Type B pancreatic cell (in vitro differentiated cells): Measurements from ENCODE around the gene TRAPPC6A. TPM values are rescaled to one million over a fixed set of nuclear protein-coding genes. Genes with fewer than 3 reads are reported as not detected.
A peak's percentile ranks its signal among the peaks of the same experiment; 100 is the strongest.
"Not testable (repeated sequence)": the region's sequence is repeated elsewhere in the genome, so short reads cannot be mapped to it uniquely, and the experiment has no call there.

ENCODE experiments used
- DNase-seq: peaks from one replicate; pipeline ENCODE4 v3.0.0; 2021; ENCODE audit warnings: mixed read lengths; ENCODE audit not compliant: unreplicated experiment; ENCODE audit errors: extremely low spot score
- H3K27ac Mint-ChIP-seq: 2 replicates; pipeline ENCODE4 v1.8.0; 2021; ENCODE audit warnings: mild to moderate bottlenecking, mixed read lengths
- H3K27me3 Mint-ChIP-seq: 2 replicates; pipeline ENCODE4 v1.8.0; 2021; ENCODE audit warnings: mixed read lengths
- H3K36me3 Mint-ChIP-seq: 2 replicates; pipeline ENCODE4 v1.8.0; 2021; ENCODE audit warnings: mixed read lengths
- H3K4me1 Mint-ChIP-seq: one replicate; pipeline ENCODE4 v1.8.0; 2021; ENCODE audit warnings: mixed read lengths; ENCODE audit not compliant: unreplicated experiment
- H3K4me3 Mint-ChIP-seq: 2 replicates; pipeline ENCODE4 v1.8.0; 2021; ENCODE audit warnings: mild to moderate bottlenecking, mixed read lengths
- H3K9me3 Mint-ChIP-seq: 2 replicates; pipeline ENCODE4 v1.8.0; 2021; ENCODE audit warnings: mixed read lengths
- total RNA-seq: library from RNA; stranded (reverse); gene quantifications from 2 replicates; pipeline ENCODE4 v1.2.1, GENCODE V29; 2021; ENCODE audit warnings: low replicate concordance
- TF ChIP-seq, protein P1 (sequence below): fragments of 200-600 bp; sonication (generic); conservative IDR thresholded peaks from 2 replicates; pipeline ENCODE4 v1.5.0; 2021; ENCODE audit warnings: antibody characterized with exemption, mild to moderate bottlenecking

TRAPPC6A gene
- total RNA-seq, 1 donor from 2014 or later = 36.7 TPM

DNA sequence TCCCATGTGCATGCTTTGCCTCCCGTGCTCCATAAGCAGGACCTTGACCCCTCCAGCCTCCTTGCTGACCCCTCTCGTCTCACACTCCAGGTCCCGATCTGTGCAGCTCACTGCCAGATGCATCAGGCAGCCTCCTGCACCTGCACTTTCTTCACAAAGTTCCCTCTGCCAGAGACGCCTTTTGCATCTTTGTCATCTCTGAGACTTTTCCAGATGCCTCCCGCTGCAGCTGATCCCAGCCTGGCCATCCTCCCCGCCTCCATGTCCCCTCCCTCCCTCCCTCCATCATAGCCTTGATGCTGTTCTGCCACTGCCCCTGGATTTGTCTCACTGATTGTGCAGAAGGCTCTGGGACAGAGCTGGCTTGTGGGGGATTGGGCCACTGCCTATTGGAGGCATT lies 55.2 kb downstream of the TRAPPC6A start:
- TF ChIP-seq, protein P1, sequence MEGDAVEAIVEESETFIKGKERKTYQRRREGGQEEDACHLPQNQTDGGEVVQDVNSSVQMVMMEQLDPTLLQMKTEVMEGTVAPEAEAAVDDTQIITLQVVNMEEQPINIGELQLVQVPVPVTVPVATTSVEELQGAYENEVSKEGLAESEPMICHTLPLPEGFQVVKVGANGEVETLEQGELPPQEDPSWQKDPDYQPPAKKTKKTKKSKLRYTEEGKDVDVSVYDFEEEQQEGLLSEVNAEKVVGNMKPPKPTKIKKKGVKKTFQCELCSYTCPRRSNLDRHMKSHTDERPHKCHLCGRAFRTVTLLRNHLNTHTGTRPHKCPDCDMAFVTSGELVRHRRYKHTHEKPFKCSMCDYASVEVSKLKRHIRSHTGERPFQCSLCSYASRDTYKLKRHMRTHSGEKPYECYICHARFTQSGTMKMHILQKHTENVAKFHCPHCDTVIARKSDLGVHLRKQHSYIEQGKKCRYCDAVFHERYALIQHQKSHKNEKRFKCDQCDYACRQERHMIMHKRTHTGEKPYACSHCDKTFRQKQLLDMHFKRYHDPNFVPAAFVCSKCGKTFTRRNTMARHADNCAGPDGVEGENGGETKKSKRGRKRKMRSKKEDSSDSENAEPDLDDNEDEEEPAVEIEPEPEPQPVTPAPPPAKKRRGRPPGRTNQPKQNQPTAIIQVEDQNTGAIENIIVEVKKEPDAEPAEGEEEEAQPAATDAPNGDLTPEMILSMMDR = no peak
- no peaks in the 10 kb centered on the region for H3K9me3 Mint-ChIP-seq
- no peaks in the 10 kb centered on the region for H3K27me3 Mint-ChIP-seq
- H3K27ac Mint-ChIP-seq = peak overlapping the region; percentile 89
- H3K36me3 Mint-ChIP-seq = no peaks in the 10 kb centered on the region
- H3K4me1 Mint-ChIP-seq = peaks cover 42% of the 10 kb centered on the region
- DNase-seq = no peak
- no peak overlapping the region for H3K4me3 Mint-ChIP-seq

DNA sequence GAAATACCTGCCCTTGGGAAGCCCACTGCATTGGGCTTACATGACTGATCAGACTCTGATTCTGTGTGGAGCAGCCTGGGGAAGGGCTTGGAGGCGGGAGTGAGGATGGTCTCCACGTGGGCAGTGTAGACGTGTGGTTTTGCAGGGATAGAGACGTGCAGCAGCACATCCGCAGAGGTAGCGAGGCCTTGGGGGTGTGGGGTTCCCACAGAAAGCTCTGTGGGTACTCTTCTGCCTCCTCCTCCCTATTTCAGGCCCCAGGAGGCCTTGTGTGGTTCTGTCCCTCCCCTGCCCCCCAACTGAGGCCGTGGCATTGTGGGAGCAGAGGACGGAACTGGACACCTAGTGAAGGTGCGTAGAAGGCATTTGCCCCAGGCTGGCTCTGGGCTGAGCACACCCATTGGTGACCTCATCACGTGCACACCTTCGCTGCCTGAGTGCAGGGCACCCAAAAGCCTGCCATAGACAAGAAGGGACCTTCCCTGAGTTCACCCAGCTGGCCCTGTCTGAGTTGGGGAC lies 56.2 kb downstream of the TRAPPC6A start:
- Mint-ChIP-seq H3K27ac (peak overlapping the region; percentile 74), H3K4me3 (no peak overlapping the region)

DNA sequence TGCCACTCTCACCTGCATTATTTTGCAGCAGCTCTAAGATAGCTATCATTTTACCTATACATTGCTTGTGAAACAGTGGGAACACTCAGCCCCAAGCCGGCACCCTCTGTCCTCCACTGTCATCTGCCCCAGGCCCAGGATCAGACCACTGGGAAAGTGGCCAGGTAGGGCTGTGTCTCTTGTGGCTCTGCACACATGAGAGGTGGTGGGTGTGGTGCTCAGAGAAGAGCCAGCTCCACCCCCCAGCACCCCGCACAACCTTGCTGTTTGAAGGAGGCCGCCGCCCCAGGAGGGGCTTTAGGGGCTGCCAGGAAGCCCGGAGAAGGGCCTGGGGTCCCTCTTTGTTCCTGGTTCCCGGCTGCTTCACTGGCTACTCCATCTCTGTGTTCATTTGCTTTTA lies 58.5 kb downstream of the TRAPPC6A start:
- Mint-ChIP-seq H3K4me3 (no peak overlapping the region), H3K27ac (peak overlapping the region; percentile 50), H3K27me3 (no peaks in the 10 kb centered on the region), H3K36me3 (no peaks in the 10 kb centered on the region), H3K9me3 (no peaks in the 10 kb centered on the region), H3K4me1 (peaks cover 46% of the 10 kb centered on the region)
- no peak for DNase-seq
- TF ChIP-seq, protein P1 = no peak

More for the DNA sequence above, 56.2 kb downstream of the TRAPPC6A start:
- Mint-ChIP-seq H3K36me3 (no peaks in the 10 kb centered on the region), H3K27me3 (no peaks in the 10 kb centered on the region), H3K4me1 (peaks cover 46% of the 10 kb centered on the region), H3K9me3 (no peaks in the 10 kb centered on the region)
- DNase-seq = no peak
- TF ChIP-seq, protein P1 = no peak

DNA sequence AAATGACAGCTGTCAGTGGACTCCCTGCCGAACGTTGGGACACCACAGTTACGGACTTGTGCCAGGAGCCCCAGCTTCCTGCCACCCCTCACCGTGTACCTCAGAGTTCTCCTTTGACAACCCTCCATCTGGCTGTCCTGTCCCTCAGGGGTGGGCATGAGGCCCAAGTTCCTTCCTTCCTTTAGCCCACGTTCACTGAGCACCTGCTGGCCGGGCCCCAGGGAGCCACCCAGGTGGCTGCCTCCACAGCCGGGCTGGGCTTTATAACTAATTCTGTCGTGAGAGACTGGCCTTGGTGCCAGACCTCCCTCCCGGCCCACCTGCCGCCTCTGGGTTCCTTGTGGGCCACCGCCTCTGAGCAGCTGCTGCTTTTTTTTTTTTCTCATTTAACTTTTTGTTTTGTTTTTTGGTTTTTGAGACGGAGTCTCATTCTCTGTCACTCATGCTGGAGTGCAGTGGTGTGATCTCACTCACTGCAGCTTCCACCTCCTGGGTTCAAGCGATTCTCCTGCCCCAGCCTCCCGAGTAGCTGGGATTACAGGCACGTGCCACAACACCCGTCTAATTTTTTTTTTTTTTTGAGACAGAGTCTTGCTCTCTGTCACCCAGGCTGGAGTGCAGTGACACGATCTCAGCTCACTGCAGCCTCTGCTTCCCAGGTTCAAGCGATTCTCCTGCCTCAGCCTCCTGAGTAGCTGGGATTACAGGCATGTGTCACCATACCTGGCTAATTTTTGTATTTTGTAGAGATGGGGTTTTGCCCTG lies 59.3 kb downstream of the TRAPPC6A start:
- not testable (repeated sequence) for DNase-seq

DNA sequence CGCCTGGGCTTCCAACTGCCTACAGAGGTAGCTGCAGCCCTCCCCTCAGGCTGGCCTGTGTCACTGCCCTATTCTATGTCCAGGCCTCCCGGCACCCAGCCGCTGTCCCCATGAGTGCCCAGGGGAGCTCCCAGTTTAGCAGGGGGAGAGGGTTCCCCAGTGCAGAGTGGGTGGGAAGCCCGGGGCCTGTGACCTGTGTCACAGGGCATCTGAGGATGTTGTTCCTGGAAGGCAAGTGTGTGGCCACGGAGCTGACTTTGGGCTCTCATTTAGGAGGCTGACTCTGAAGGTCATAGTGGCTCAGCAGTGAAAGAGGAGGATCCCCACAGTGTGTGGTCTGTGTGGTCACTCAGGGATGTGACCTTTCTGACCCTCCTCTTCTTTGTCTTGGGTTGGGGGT lies 59.9 kb downstream of the TRAPPC6A start:
- Mint-ChIP-seq H3K36me3 (no peaks in the 10 kb centered on the region), H3K4me3 (no peak overlapping the region), H3K27ac (peak overlapping the region; percentile 67), H3K4me1 (peaks cover 33% of the 10 kb centered on the region), H3K27me3 (no peaks in the 10 kb centered on the region), H3K9me3 (no peaks in the 10 kb centered on the region)
- TF ChIP-seq, protein P1 = no peak
- no peak for DNase-seq

More for the DNA sequence above, 59.3 kb downstream of the TRAPPC6A start:
- not testable (repeated sequence) for H3K4me3 Mint-ChIP-seq, H3K36me3 Mint-ChIP-seq, H3K27me3 Mint-ChIP-seq, H3K9me3 Mint-ChIP-seq
- H3K4me1 Mint-ChIP-seq = peaks cover 38% of the 10 kb centered on the region
- peak overlapping the region; percentile 50 for H3K27ac Mint-ChIP-seq

DNA sequence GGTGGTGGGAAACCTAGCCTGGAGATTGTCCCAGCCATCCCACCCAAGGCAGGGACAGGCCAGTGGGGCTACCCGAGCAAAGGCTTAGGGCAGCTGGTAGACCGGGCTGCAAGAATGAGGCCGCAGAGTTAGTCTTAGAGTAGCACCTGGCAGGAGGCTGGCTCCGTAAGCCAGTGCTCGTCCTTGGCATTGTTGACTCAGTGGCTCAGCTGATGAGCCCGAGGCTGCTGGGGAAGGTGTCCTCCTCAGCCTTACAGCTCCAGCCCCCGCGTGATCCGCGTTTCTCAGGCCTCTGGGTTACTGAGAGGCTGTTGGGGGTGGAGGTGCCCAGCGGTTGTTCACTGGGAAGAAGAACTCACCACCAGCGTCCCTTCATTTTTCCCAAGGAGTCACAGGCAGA lies 60.4 kb downstream of the TRAPPC6A start:
- no peak overlapping the region for H3K4me3 Mint-ChIP-seq
- TF ChIP-seq, protein P1 = no peak
- no peaks in the 10 kb centered on the region for H3K36me3 Mint-ChIP-seq
- H3K9me3 Mint-ChIP-seq = no peaks in the 10 kb centered on the region
- no peaks in the 10 kb centered on the region for H3K27me3 Mint-ChIP-seq
- DNase-seq = no peak
- H3K4me1 Mint-ChIP-seq = peaks cover 33% of the 10 kb centered on the region
- peak overlapping the region; percentile 67 for H3K27ac Mint-ChIP-seq
